HEK293 (cell line): ENCODE results near the gene BATF3.

Source experiments
- CTCF ChIP-seq: fragments of 450-650 bp; formaldehyde crosslinking; IDR thresholded peaks from 2 replicates; pipeline ENCODE4 v1.5.1; 2016; ENCODE audit warnings: missing biosample characterization, missing genetic modification characterization
- YY1 ChIP-seq: fragments of 450-650 bp; formaldehyde crosslinking; IDR thresholded peaks from 2 replicates; pipeline ENCODE4 v1.5.1; 2018; ENCODE audit warnings: missing biosample characterization, missing genetic modification characterization
- ZNF10 ChIP-seq: fragments of 450-650 bp; formaldehyde crosslinking; IDR thresholded peaks from 2 replicates; pipeline ENCODE4 v1.5.1; 2017; ENCODE audit warnings: missing biosample characterization, missing genetic modification characterization
- ZNF24 ChIP-seq: fragments of 450-650 bp; formaldehyde crosslinking; IDR thresholded peaks from 2 replicates; pipeline ENCODE4 v1.5.1; 2016; ENCODE audit warnings: missing biosample characterization, missing genetic modification characterization
- ZNF549 ChIP-seq: fragments of 450-650 bp; IDR thresholded peaks from 2 replicates; pipeline ENCODE4 v1.5.1; 2018; ENCODE audit warnings: missing biosample characterization, missing genetic modification characterization, mild to moderate bottlenecking, inconsistent platforms, moderate library complexity
- ZNF768 ChIP-seq: fragments of 450-650 bp; formaldehyde crosslinking; IDR thresholded peaks from 2 replicates; pipeline ENCODE4 v1.5.1; 2018; ENCODE audit warnings: missing biosample characterization, mild to moderate bottlenecking, missing genetic modification characterization
- TF ChIP-seq, protein P1 (sequence below): fragments of 450-650 bp; formaldehyde crosslinking; IDR thresholded peaks from 2 replicates; pipeline ENCODE4 v1.5.1; 2016; ENCODE audit warnings: missing biosample characterization, missing genetic modification characterization

DNA sequence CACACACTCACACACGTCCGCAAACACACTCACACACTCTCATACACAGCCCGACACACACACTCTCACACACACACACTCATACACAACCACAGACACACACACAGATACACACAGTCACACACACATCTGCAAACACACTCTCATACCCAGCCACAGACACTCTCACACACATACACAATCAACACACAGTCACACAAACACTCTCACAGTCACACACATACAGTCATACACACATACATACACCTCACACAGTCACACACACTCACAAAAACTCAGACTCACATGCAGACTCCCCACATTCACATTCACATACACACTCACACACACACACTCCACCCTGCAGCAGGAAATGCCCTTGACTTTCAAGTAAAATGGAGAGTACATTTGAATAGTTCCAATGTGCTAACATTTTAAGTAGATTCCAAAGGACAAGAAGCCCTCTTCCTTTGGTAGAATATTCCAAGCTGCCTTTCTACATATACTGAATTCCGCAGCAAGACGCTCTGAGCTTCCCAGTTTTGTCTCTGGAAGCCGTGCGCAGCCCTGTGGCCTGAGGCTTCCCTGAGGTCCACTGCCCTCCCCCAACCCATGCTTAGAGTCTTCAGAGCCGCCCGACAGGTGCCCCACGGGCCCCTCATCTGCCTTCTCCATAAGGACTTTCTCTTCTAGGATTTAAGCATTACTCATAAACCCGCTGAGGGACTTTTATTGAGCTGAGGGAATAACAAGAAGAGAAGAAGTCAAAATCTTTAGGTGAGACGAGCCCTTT is 9.7 kb downstream of the BATF3 start:
- TF ChIP-seq ZNF10 (tag by site-specific recombination), result no peak
- no peak for TF ChIP-seq ZNF549
- no peak for TF ChIP-seq CTCF
- TF ChIP-seq ZNF768 (tag by site-specific recombination), result no peak
- no peak for TF ChIP-seq ZNF24 (tag by site-specific recombination)
- TF ChIP-seq YY1 (tag by site-specific recombination), result no peak
- TF ChIP-seq, protein P1, sequence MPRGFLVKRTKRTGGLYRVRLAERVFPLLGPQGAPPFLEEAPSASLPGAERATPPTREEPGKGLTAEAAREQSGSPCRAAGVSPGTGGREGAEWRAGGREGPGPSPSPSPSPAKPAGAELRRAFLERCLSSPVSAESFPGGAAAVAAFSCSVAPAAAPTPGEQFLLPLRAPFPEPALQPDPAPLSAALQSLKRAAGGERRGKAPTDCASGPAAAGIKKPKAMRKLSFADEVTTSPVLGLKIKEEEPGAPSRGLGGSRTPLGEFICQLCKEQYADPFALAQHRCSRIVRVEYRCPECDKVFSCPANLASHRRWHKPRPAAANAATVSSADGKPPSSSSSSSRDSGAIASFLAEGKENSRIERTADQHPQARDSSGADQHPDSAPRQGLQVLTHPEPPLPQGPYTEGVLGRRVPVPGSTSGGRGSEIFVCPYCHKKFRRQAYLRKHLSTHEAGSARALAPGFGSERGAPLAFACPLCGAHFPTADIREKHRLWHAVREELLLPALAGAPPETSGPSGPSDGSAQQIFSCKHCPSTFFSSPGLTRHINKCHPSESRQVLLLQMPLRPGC (tag by site-specific recombination), result no peak
